ENCODE results near the gene SNX24. TPM values are rescaled to one million over a fixed set of nuclear protein-coding genes. Genes with fewer than 3 reads are reported as not detected.

The SNX24 gene
- 1 to 10 TPM; 2.2 to 6.4 TPM for total RNA-seq

GRCh38 chr5:122845229-122846050, at the start of gene SNX24:
Gene SNX24 (plus strand): TSS chr5:122845613. CDS start chr5:122845634, 21 bp downstream.
- ChIA-PET POLR2A (no interaction called here), CTCF (interaction anchor here (0.7 to 1.0 kb wide), 3 partner anchors 14 to 27 kb away, joined by 3 read pairs; no protein-coding TSS in a partner anchor)
- peak within 1 kb of the TSS; percentile 82 for H3K27ac Mint-ChIP-seq
- H3K9me3 Mint-ChIP-seq, result no peaks in the 10 kb centered on the region
- peaks cover 19% of the 10 kb centered on the region for H3K27me3 Mint-ChIP-seq
- H3K36me3 Mint-ChIP-seq (ENCODE audit: low read depth), result no peaks in the 10 kb centered on the region
- H3K4me3 Mint-ChIP-seq, result peak within 1 kb of the TSS; percentile 78
- DNase-seq, result peak; percentile 70
- peaks cover 26% of the 10 kb centered on the region for H3K4me1 Mint-ChIP-seq

GRCh38 chr5:122805481-122805880, 39.9 kb upstream of the SNX24 start:
- ChIA-PET POLR2A (no interaction called here), CTCF (no interaction called here)
- Mint-ChIP-seq H3K27ac (no peak overlapping the region), H3K27me3 (no peaks in the 10 kb centered on the region), H3K4me3 (no peak overlapping the region), H3K4me1 (no peaks in the 10 kb centered on the region), H3K9me3 (no peaks in the 10 kb centered on the region), H3K36me3 (ENCODE audit: low read depth) (peaks cover 37% of the 10 kb centered on the region)
- DNase-seq, result no peak

GRCh38 chr5:122810405-122810804, 35.0 kb upstream of the SNX24 start:
- ChIA-PET CTCF (no interaction called here), POLR2A (no interaction called here)
- H3K27me3 Mint-ChIP-seq, result no peaks in the 10 kb centered on the region

GRCh38 chr5:122815218-122815767, 30.1 kb upstream of the SNX24 start:
- Mint-ChIP-seq H3K27ac (no peak overlapping the region), H3K4me1 (no peaks in the 10 kb centered on the region), H3K9me3 (no peaks in the 10 kb centered on the region), H3K27me3 (no peaks in the 10 kb centered on the region), H3K4me3 (no peak overlapping the region), H3K36me3 (ENCODE audit: low read depth) (peaks cover 3% of the 10 kb centered on the region)
- no peak for DNase-seq
- POLR2A ChIA-PET, result no interaction called here
- CTCF ChIA-PET, result no interaction called here

More at GRCh38 chr5:122810405-122810804, 35.0 kb upstream of the SNX24 start:
- no peaks in the 10 kb centered on the region for H3K9me3 Mint-ChIP-seq
- DNase-seq, result no peak
- H3K27ac Mint-ChIP-seq, result no peak overlapping the region
- H3K36me3 Mint-ChIP-seq (ENCODE audit: low read depth), result peaks cover 17% of the 10 kb centered on the region
- no peaks in the 10 kb centered on the region for H3K4me1 Mint-ChIP-seq
- H3K4me3 Mint-ChIP-seq, result no peak overlapping the region

GRCh38 chr5:122816756-122817155, 28.7 kb upstream of the SNX24 start:
- Mint-ChIP-seq H3K9me3 (no peaks in the 10 kb centered on the region), H3K4me3 (no peak overlapping the region), H3K27ac (no peak overlapping the region), H3K4me1 (no peaks in the 10 kb centered on the region), H3K36me3 (ENCODE audit: low read depth) (peaks cover 6% of the 10 kb centered on the region), H3K27me3 (no peaks in the 10 kb centered on the region)
- no peak for DNase-seq
- ChIA-PET CTCF (interaction anchor here (0.7 to 1.6 kb wide), 2 partner anchors 9 to 41 kb away, joined by 3 to 5 read pairs; partner anchors contain the start of gene SNX2), POLR2A (no interaction called here)

- Mint-ChIP-seq H3K9me3 (no peaks in the 10 kb centered on the region), H3K4me1 (no peaks in the 10 kb centered on the region), H3K27me3 (no peaks in the 10 kb centered on the region), H3K36me3 (ENCODE audit: low read depth) (peaks cover 8% of the 10 kb centered on the region), H3K4me3 (no peak overlapping the region), H3K27ac (no peak overlapping the region)
- DNase-seq, result no peak
- ChIA-PET POLR2A (no interaction called here), CTCF (no interaction called here)
Measured at GRCh38 chr5:122831984-122832383, 13.4 kb upstream of the SNX24 start.

GRCh38 chr5:122835681-122836080, 9.7 kb upstream of the SNX24 start:
- no peak for DNase-seq
- POLR2A ChIA-PET, result no interaction called here
- Mint-ChIP-seq H3K4me1 (peaks cover 3% of the 10 kb centered on the region), H3K36me3 (ENCODE audit: low read depth) (no peaks in the 10 kb centered on the region), H3K27me3 (no peaks in the 10 kb centered on the region), H3K27ac (no peak overlapping the region), H3K9me3 (no peaks in the 10 kb centered on the region), H3K4me3 (no peak overlapping the region)
- CTCF ChIA-PET, result no interaction called here

- ChIA-PET POLR2A (no interaction called here), CTCF (no interaction called here)
- Mint-ChIP-seq H3K4me3 (no peak overlapping the region), H3K9me3 (no peaks in the 10 kb centered on the region), H3K27ac (no peak overlapping the region), H3K27me3 (no peaks in the 10 kb centered on the region), H3K4me1 (peaks cover 3% of the 10 kb centered on the region), H3K36me3 (ENCODE audit: low read depth) (no peaks in the 10 kb centered on the region)
- DNase-seq, result no peak
Measured at GRCh38 chr5:122836947-122837346, 8.5 kb upstream of the SNX24 start.

GRCh38 chr5:122839731-122840130, 5.7 kb upstream of the SNX24 start:
- POLR2A ChIA-PET, result no interaction called here
- CTCF ChIA-PET, result interaction anchor here (1.6 kb wide), 1 partner anchor 10 kb away, joined by 4 read pairs; no protein-coding TSS in a partner anchor
- H3K27ac Mint-ChIP-seq, result no peak overlapping the region
- peaks cover 18% of the 10 kb centered on the region for H3K4me1 Mint-ChIP-seq
- no peak for DNase-seq
- H3K27me3 Mint-ChIP-seq, result peaks cover 10% of the 10 kb centered on the region
- H3K9me3 Mint-ChIP-seq, result no peaks in the 10 kb centered on the region
- H3K36me3 Mint-ChIP-seq (ENCODE audit: low read depth), result no peaks in the 10 kb centered on the region
- H3K4me3 Mint-ChIP-seq, result no peak overlapping the region

- ChIA-PET CTCF (no interaction called here), POLR2A (no interaction called here)
- no peaks in the 10 kb centered on the region for H3K9me3 Mint-ChIP-seq
- no peak overlapping the region for H3K4me3 Mint-ChIP-seq
- DNase-seq, result no peak
- H3K27ac Mint-ChIP-seq, result no peak overlapping the region
- peaks cover 17% of the 10 kb centered on the region for H3K27me3 Mint-ChIP-seq
- H3K4me1 Mint-ChIP-seq, result peaks cover 28% of the 10 kb centered on the region
- H3K36me3 Mint-ChIP-seq (ENCODE audit: low read depth), result no peaks in the 10 kb centered on the region
Measured at GRCh38 chr5:122842016-122842580, 3.3 kb upstream of the SNX24 start.

- CTCF ChIA-PET, result interaction anchor here (1.0 to 1.2 kb wide), 2 partner anchors 26 to 70 kb away, joined by 3 read pairs; partner anchors contain the start of gene SNX2
- DNase-seq, result no peak
- H3K36me3 Mint-ChIP-seq (ENCODE audit: low read depth), result no peaks in the 10 kb centered on the region
- H3K4me1 Mint-ChIP-seq, result peaks cover 28% of the 10 kb centered on the region
- peak overlapping the region; percentile 82 for H3K27ac Mint-ChIP-seq
- H3K4me3 Mint-ChIP-seq, result peak overlapping the region; percentile 78
- peaks cover 19% of the 10 kb centered on the region for H3K27me3 Mint-ChIP-seq
- POLR2A ChIA-PET, result no interaction called here
- no peaks in the 10 kb centered on the region for H3K9me3 Mint-ChIP-seq
Measured at GRCh38 chr5:122844136-122844909, 1.1 kb upstream of the SNX24 start.

- CTCF ChIA-PET, result interaction anchor here (0.7 to 1.2 kb wide), 3 partner anchors 21 to 70 kb away, joined by 3 read pairs; partner anchors contain the start of gene SNX2
- peaks cover 19% of the 10 kb centered on the region for H3K27me3 Mint-ChIP-seq
- peak overlapping the region; percentile 82 for H3K27ac Mint-ChIP-seq
- H3K36me3 Mint-ChIP-seq (ENCODE audit: low read depth), result no peaks in the 10 kb centered on the region
- H3K9me3 Mint-ChIP-seq, result no peaks in the 10 kb centered on the region
- peak overlapping the region; percentile 78 for H3K4me3 Mint-ChIP-seq
- POLR2A ChIA-PET, result no interaction called here
- peaks cover 28% of the 10 kb centered on the region for H3K4me1 Mint-ChIP-seq
- no peak for DNase-seq
Measured at GRCh38 chr5:122844910-122845228, 544 bp upstream of the SNX24 start.
